Activated naive CD4-positive, alpha-beta T cell treated with anti-CD3 and anti-CD28 coated beads, Interleukin-2, amount 10 ng/mL, durations not matched to agents 7 days and 5 days (primary cell): ENCODE results near the gene FTCD.
"Not testable (repeated sequence)": the region's sequence is repeated elsewhere in the genome, so short reads cannot be mapped to it uniquely, and the experiment has no call there.

Experiments
- CTCF ChIA-PET: fragments of 350-600 bp; sonication (Branson Sonifier 250); formaldehyde crosslinking; loops from one replicate; lab custom pipeline; 2021; ENCODE audit warnings: antibody characterized with exemption; lab: Charles Lee
- DNase-seq: peaks from one replicate; pipeline ENCODE4 v3.0.0-alpha.2; 2020
- H3K27ac Mint-ChIP-seq: one replicate; pipeline ENCODE4 v1.8.0; 2021; ENCODE audit warnings: mild to moderate bottlenecking, moderate library complexity, mixed read lengths
- H3K27me3 Mint-ChIP-seq: one replicate; pipeline ENCODE4 v1.8.0; 2021; ENCODE audit warnings: mild to moderate bottlenecking, mixed read lengths
- H3K36me3 Mint-ChIP-seq: one replicate; pipeline ENCODE4 v1.8.0; 2021; ENCODE audit warnings: mixed read lengths
- H3K4me1 Mint-ChIP-seq: one replicate; pipeline ENCODE4 v1.8.0; 2021; ENCODE audit warnings: mixed read lengths
- H3K4me3 Mint-ChIP-seq: one replicate; pipeline ENCODE4 v1.8.0; 2021; ENCODE audit warnings: mild to moderate bottlenecking, moderate library complexity, mixed read lengths
- H3K9me3 Mint-ChIP-seq: one replicate; pipeline ENCODE4 v1.8.0; 2021; ENCODE audit warnings: mixed read lengths

FTCD gene

DNA sequence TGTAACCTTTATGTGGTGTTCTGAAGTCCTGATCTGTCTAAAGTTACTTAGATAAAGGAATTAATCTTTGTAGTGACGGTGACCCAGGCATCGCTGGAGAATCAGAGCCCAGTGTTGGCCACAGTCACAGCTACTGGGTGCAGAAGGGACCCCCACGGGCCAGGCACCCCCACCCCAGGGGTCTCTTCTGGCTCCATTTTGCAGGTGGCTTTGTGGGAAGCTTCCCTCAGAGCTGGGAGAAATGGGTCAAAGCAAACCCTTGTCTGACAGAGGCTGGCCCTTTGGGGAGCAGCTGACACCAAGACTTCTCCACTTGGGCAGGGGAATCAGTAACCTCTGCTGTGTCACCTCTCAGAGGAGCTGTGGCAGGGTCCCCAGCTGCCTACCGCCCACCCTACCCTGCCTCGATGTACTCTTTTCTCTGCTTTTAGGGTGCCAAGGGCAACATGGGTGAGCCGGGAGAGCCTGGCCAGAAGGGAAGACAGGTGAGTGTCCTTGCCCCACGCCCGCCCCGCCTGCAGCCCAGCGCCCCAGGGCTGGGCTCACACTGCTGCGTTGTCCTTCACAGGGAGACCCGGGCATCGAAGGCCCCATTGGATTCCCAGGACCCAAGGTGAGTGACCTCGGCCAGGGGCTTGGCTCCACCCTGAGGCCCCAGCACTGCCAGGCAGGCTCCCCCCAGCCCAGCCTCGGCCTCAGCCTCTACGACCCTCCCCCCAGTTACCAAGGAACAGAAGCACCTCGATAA lies 39.8 kb downstream of the FTCD start:
- H3K27me3 Mint-ChIP-seq, result no peaks in the 10 kb centered on the region
- CTCF ChIA-PET, result no interaction called here

DNA sequence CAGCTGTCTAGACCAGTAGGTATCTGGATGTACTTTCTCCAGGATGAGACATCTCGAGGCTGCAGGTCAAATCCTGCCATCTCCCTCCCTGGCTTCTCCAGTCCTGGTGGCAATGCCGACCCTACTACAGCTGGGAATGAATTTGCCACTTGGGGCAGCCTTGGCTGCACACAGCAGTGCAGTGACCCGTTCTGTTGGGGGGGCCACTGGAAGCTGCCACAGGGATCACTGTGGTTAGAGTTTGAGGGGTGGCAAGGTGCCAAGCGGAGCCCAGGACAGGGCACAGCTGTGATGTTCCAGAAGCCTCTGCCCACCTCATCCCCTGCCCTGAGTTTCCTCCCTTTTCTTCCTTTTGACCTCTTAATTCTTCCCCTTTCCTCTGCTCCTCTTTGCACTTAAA lies 40.4 kb downstream of the FTCD start:
- DNase-seq, result no peak
- no peak overlapping the region for H3K4me3 Mint-ChIP-seq
- peaks cover 4% of the 10 kb centered on the region for H3K9me3 Mint-ChIP-seq
- H3K36me3 Mint-ChIP-seq, result no peaks in the 10 kb centered on the region
- no peak overlapping the region for H3K27ac Mint-ChIP-seq
- H3K4me1 Mint-ChIP-seq, result no peaks in the 10 kb centered on the region
- H3K27me3 Mint-ChIP-seq, result no peaks in the 10 kb centered on the region
- CTCF ChIA-PET, result no interaction called here

More for the DNA sequence above, 39.8 kb downstream of the FTCD start:
- H3K4me3 Mint-ChIP-seq, result no peak overlapping the region
- no peak overlapping the region for H3K27ac Mint-ChIP-seq
- no peaks in the 10 kb centered on the region for H3K36me3 Mint-ChIP-seq
- peak; percentile 8 for DNase-seq
- no peaks in the 10 kb centered on the region for H3K4me1 Mint-ChIP-seq
- peaks cover 4% of the 10 kb centered on the region for H3K9me3 Mint-ChIP-seq

DNA sequence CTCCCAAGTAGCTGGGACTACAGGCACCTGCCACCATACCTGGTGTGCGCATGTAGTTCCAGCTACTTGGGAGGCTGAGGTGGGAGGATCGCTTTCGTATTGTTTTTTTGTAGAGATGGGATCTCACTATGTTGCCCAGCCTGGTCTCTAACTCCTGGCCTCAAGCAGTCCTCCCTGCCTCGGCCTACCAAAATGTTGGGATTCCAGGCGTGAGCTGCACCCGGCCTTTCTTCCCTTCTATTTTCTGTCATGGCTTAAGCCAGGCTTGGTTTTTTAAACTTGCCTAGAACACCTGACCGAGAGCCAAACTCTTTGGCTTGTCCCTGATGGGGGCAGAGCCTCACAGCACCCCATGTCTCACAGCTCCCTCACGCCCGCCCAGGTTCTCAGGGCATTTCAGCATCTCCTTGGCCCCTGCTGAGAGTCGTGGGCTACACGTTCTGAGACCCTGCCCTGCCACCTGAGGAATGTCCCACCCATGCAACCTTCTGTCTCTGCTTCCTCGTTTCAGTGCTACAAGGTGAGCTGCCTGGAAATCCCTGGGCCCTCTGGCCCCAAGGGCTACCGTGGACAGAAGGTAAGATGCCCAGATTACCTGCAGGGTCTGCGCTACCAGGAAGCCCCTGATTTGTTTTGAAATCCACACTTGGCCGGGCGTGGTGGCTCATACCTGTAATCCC lies 41.7 kb downstream of the FTCD start:
- Mint-ChIP-seq H3K4me3 (no peak overlapping the region), H3K4me1 (no peaks in the 10 kb centered on the region), H3K36me3 (no peaks in the 10 kb centered on the region), H3K9me3 (peaks cover 5% of the 10 kb centered on the region), H3K27me3 (peaks cover 3% of the 10 kb centered on the region), H3K27ac (no peak overlapping the region)
- CTCF ChIA-PET, result interaction anchor here (0.7 kb wide), 1 partner anchor 85 kb away, joined by 3 read pairs; no protein-coding TSS in a partner anchor
- DNase-seq, result no peak

DNA sequence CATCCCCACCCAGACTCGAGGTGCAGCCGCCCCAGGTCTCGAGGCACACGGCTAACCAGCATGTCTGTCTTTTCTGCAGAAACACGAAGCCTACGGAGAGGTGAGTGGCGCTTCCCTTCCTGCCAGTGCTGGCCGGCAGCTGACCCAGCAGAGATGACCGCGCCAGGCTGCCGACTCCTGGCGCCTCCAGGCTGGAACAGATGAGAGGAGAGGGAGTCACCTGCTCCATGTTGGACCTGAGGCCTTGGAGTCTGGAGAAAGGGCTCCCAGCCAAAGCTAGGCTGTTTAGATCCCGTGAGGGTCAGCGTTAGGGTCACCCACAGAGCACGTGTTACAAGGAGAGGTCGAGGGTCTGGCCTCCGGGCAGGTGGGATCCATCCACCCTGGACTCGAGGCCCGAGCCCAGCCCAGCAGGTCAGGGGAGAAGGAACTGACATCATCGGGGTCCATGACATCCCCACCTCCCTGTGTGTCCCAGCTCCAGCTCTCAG lies 42.6 kb downstream of the FTCD start:
- H3K27me3 Mint-ChIP-seq, result peaks cover 3% of the 10 kb centered on the region
- H3K9me3 Mint-ChIP-seq, result peaks cover 12% of the 10 kb centered on the region
- DNase-seq, result peak; percentile 5
- peaks cover 2% of the 10 kb centered on the region for H3K36me3 Mint-ChIP-seq
- H3K27ac Mint-ChIP-seq, result no peak overlapping the region
- H3K4me3 Mint-ChIP-seq, result no peak overlapping the region
- no peaks in the 10 kb centered on the region for H3K4me1 Mint-ChIP-seq
- CTCF ChIA-PET, result interaction anchor here (0.7 kb wide), 1 partner anchor 86 kb away, joined by 3 read pairs; no protein-coding TSS in a partner anchor

DNA sequence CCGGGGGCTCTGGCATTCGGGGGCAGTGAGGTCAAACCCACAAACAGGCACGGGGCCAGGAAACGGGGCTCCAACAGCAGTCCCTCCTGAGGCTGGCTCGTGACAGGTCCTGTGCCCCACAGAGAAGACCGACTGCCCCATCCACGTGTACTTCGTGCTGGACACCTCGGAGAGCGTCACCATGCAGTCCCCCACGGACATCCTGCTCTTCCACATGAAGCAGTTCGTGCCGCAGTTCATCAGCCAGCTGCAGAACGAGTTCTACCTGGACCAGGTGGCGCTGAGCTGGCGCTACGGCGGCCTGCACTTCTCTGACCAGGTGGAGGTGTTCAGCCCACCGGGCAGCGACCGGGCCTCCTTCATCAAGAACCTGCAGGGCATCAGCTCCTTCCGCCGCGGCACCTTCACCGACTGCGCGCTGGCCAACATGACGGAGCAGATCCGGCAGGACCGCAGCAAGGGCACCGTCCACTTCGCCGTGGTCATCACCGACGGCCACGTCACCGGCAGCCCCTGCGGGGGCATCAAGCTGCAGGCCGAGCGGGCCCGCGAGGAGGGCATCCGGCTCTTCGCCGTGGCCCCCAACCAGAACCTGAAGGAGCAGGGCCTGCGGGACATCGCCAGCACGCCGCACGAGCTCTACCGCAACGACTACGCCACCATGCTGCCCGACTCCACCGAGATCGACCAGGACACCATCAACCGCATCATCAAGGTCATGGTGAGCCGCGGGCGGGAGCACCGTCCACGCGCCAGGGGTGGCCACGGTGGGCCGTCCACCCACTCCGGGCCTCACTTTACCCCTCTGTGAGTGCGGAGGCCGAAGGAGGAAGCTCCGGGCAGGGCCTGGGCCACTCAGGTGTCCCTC lies 43.3 kb downstream of the FTCD start:
- CTCF ChIA-PET, result no interaction called here
- Mint-ChIP-seq H3K4me1 (no peaks in the 10 kb centered on the region), H3K27ac (no peak overlapping the region), H3K36me3 (peaks cover 2% of the 10 kb centered on the region), H3K27me3 (peaks cover 3% of the 10 kb centered on the region), H3K4me3 (no peak overlapping the region), H3K9me3 (peaks cover 12% of the 10 kb centered on the region)
- DNase-seq, result peak; percentile 10

DNA sequence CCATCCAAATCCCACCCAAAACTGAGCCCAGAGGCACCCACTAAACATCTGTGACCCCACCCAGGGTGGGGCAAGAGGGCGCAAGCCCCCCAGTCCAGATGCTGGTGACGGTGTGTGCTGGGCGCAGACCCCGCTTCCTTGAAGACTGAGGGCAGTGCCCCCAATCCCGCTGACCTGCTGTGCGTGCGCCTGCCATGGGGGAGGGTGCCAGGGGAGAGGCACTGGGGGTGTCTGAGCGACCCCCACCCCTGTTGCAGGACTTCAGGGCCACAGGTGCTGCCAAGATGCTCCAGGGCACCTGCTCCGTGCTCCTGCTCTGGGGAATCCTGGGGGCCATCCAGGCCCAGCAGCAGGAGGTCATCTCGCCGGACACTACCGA lies 44.2 kb downstream of the FTCD start:
- DNase-seq, result peak; percentile 13
- CTCF ChIA-PET, result no interaction called here
- H3K9me3 Mint-ChIP-seq, result peaks cover 12% of the 10 kb centered on the region
- H3K4me1 Mint-ChIP-seq, result no peaks in the 10 kb centered on the region
- peaks cover 8% of the 10 kb centered on the region for H3K27me3 Mint-ChIP-seq
- H3K36me3 Mint-ChIP-seq, result peaks cover 2% of the 10 kb centered on the region
- H3K27ac Mint-ChIP-seq, result no peak overlapping the region
- H3K4me3 Mint-ChIP-seq, result no peak overlapping the region

DNA sequence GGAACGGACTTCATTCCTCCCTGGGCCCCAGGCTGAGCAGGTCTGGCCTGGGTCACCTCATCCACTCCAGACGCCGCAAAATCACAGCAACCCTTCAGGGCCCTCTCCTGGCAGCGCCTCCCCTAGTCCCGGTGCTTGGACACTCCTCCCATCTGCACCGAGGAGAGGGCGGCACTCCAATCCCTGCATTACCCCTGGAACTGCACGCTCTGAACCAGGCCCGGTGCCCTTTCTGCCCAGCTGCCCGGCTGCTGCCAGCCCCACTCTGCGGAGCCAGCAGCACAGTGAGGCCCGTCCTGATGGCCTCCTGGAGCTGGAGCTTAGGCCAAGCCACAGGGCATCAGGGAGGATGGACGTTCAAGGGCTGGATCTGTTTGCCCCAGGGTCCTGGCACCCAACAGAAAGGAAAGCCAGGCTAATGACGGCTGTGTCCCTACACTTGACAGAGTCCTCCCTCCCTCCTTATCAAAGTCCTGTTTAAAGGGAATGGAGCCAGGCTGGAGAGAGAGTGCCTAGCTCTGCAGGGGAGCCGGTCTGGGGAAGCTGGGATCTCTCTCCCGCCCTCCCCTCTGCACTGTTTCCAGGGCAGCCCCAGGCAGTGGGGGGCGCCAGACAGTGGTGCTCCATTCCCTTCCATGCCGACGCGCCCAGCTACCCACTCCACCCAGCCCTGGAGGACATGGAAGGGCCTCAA lies 44.7 kb downstream of the FTCD start:
- peaks cover 12% of the 10 kb centered on the region for H3K9me3 Mint-ChIP-seq
- no peak overlapping the region for H3K4me3 Mint-ChIP-seq
- peak; percentile 14 for DNase-seq
- H3K36me3 Mint-ChIP-seq, result peaks cover 2% of the 10 kb centered on the region
- CTCF ChIA-PET, result no interaction called here
- peaks cover 9% of the 10 kb centered on the region for H3K27me3 Mint-ChIP-seq
- H3K4me1 Mint-ChIP-seq, result no peaks in the 10 kb centered on the region
- H3K27ac Mint-ChIP-seq, result no peak overlapping the region

DNA sequence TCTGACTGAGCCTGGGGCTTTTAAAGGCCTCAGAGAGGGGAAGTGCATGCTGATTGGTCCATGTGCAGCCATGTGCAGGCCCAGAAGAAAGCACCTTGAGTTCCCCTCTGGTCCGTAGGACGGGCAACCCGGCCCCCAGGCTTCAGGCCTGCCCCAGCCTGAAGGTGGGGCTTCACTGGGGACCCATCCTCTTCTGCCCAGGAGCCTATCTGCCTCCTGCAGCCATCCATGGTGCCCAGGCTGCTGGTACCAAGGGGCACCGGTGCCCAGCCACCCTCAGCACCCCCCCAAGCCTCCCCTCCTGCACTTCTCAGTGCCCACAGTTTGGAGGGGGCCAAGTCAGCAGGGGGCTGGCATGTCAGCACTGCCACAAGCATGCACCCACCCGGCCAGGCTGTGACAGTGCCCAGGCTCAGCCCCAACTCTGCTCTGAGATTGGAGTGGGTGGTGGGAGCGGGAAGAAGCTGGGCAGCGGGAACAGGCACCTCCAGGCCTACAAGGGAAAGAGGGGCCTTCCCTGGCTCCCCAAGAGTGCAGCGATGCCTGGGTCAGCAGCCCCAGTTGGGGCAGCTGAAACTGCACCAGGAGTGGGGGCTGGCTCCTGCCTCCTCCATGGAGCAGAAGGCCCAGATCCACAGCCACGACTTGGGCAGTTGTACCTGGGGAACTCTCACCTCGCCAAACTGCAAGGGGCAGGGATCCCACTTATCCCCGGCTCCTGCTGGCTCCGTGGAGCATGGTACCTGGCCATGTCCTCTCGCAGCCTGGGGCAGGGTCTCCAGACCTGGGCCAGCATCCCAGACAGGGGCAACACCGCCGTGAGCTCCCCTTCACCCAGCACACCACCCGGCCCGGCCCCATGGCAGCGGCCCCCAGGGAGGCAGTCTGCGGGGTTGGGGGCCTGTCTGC lies 45.8 kb downstream of the FTCD start:
- Mint-ChIP-seq H3K36me3 (peaks cover 2% of the 10 kb centered on the region), H3K4me1 (no peaks in the 10 kb centered on the region), H3K9me3 (peaks cover 12% of the 10 kb centered on the region), H3K4me3 (no peak overlapping the region), H3K27ac (no peak overlapping the region), H3K27me3 (peaks cover 9% of the 10 kb centered on the region)
- CTCF ChIA-PET, result no interaction called here
- DNase-seq, result peak; percentile 8

DNA sequence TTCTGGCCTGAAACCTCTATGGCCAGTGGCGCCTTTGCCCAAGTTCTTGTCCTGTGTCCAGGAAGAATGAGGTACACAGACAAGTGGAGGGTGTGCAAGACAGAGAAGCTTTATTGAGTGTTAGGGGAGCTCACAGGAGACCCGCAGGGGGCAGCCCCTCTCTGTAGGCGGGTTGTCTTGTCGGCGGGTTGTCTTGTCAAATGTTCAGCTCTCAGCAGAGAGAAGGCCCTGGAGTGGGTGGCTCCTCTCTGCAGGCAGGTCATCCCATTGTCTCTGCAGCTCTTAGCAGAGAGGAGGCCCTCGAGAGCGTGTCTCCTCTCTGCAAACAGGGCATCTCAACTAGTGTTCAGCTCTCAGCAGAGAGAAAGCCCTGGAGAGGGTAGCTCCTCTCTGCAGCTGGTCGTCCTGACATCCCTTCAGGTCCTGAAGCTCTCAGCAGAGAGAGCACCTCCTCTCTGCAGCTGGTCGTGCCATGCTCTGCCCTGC lies 46.5 kb downstream of the FTCD start:
- H3K4me1 Mint-ChIP-seq, result no peaks in the 10 kb centered on the region
- no peak overlapping the region for H3K4me3 Mint-ChIP-seq
- H3K9me3 Mint-ChIP-seq, result peaks cover 12% of the 10 kb centered on the region
- peaks cover 2% of the 10 kb centered on the region for H3K36me3 Mint-ChIP-seq
- DNase-seq, result no peak
- H3K27ac Mint-ChIP-seq, result no peak overlapping the region
- CTCF ChIA-PET, result no interaction called here
- H3K27me3 Mint-ChIP-seq, result peaks cover 13% of the 10 kb centered on the region

DNA sequence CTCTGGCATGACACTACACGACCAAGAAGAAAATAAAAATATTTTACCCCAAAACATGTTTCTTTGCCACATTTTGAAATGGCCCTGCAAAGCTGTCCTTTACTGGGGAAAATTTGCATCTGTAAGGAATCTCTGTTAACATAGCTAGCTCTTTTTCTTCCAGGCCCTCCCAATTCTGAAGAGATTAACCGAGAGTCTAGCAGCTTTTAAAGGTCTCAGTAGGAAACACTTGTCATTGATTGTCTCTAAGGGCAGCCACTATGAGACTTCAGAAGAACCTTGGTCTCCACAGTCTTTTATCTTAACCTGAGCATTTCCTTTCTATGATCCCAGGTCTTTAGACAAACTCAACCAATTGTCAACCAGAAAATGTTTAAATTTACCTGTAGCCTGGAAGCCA lies 48.0 kb downstream of the FTCD start:
- H3K4me1 Mint-ChIP-seq, H3K36me3 Mint-ChIP-seq, H3K4me3 Mint-ChIP-seq, DNase-seq, CTCF ChIA-PET, H3K27ac Mint-ChIP-seq: not testable (repeated sequence)
- peaks cover 15% of the 10 kb centered on the region for H3K9me3 Mint-ChIP-seq
- peaks cover 27% of the 10 kb centered on the region for H3K27me3 Mint-ChIP-seq

DNA sequence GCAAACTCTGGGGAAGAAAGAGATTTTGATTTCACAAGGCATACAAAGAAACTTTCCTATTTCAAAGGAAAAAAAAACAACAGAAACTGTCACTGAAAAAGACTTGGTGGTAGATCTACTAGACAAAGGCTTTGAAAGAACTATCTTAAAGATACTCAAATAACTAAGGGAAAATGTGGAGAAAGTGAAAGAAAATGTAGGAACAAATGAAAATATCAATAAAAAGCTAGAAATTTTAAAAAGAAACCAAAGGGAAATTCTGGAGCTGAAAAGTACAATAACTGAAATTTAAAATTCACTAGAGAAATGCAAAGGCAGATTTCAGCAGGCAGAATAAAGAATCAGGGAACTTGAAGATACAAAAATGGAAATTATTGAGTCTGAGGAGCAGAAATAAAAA lies 51.3 kb downstream of the FTCD start:
- H3K27me3 Mint-ChIP-seq, result peaks cover 49% of the 10 kb centered on the region
- H3K9me3 Mint-ChIP-seq, result peaks cover 18% of the 10 kb centered on the region
- H3K36me3 Mint-ChIP-seq, result peaks cover 4% of the 10 kb centered on the region
- CTCF ChIA-PET, result no interaction called here
- DNase-seq, result no peak
- no peak overlapping the region for H3K4me3 Mint-ChIP-seq
- H3K4me1 Mint-ChIP-seq, result peaks cover 3% of the 10 kb centered on the region
- H3K27ac Mint-ChIP-seq, result no peak overlapping the region

DNA sequence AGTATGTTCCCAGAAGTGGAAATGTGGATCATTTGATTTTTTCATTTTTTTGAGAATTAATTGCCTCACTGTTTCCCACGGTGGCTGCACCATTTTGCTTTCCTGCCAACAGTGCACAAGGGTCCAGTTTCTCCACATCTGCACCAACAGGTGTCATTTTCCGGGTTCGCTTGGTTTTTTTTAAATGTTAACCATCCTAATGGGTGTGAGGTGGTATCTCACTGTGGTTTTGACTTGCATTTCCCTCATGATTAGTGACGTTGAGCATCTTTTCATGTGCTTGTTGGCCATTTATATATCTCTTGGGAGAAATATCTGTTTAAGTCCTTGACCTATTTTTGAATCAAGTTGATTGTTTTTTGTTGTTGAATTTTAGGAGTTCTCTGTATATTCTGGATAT lies 54.5 kb downstream of the FTCD start:
- CTCF ChIA-PET, result no interaction called here
- Mint-ChIP-seq H3K27me3 (peaks cover 58% of the 10 kb centered on the region), H3K27ac (no peak overlapping the region), H3K4me3 (no peak overlapping the region), H3K9me3 (peaks cover 10% of the 10 kb centered on the region), H3K4me1 (peaks cover 5% of the 10 kb centered on the region), H3K36me3 (peaks cover 3% of the 10 kb centered on the region)
- no peak for DNase-seq

DNA sequence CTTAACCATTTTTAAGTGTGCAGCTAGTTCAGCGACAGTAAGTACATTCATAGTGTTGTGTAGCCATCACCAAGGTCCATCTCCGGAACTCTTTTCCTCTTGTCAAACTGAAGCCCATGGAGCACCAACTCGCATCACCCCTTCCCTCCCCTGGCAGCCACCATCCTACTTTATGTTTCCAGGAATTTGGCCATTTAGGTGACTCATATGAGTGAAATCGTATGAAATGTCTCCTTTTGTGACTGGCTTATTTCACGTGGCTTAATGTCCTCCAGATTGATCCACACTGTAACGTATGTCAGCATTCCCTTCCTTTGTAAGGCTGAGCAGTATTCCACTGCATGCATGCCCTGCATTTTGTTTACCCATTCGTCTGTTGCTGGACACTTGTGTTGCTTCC lies 55.0 kb downstream of the FTCD start:
- CTCF ChIA-PET, result interaction anchor here (0.9 kb wide), 1 partner anchor 122 kb away, joined by 3 read pairs; no protein-coding TSS in a partner anchor
- Mint-ChIP-seq H3K4me3 (no peak overlapping the region), H3K4me1 (peaks cover 5% of the 10 kb centered on the region), H3K27me3 (peaks cover 62% of the 10 kb centered on the region), H3K9me3 (peaks cover 10% of the 10 kb centered on the region), H3K36me3 (peaks cover 3% of the 10 kb centered on the region), H3K27ac (no peak overlapping the region)
- DNase-seq, result no peak
